Measurements from ENCODE around the gene IL20RB.

IL20RB gene

GRCh38 chr3:136914739-136915138 lies 43.0 kb upstream of the IL20RB start:
- H3K4me3 ChIP-seq = no peak overlapping the region
- no peak for DNase-seq
- TF ChIP-seq, protein P1, sequence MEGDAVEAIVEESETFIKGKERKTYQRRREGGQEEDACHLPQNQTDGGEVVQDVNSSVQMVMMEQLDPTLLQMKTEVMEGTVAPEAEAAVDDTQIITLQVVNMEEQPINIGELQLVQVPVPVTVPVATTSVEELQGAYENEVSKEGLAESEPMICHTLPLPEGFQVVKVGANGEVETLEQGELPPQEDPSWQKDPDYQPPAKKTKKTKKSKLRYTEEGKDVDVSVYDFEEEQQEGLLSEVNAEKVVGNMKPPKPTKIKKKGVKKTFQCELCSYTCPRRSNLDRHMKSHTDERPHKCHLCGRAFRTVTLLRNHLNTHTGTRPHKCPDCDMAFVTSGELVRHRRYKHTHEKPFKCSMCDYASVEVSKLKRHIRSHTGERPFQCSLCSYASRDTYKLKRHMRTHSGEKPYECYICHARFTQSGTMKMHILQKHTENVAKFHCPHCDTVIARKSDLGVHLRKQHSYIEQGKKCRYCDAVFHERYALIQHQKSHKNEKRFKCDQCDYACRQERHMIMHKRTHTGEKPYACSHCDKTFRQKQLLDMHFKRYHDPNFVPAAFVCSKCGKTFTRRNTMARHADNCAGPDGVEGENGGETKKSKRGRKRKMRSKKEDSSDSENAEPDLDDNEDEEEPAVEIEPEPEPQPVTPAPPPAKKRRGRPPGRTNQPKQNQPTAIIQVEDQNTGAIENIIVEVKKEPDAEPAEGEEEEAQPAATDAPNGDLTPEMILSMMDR (IDR thresholded peaks at IDR 0.05) = no peak
- intact Hi-C loops (cut with DNase I; ENCODE audit: low total_unique reads) = no loop called here
- H3K27me3 ChIP-seq = no peaks in the 10 kb centered on the region
- H3K4me1 ChIP-seq = peaks cover 0 to 17% (median 0%) of the 10 kb centered on the region in 4 donors
- H3K9me3 ChIP-seq = peaks cover 0 to 8% (median 4%) of the 10 kb centered on the region in 3 donors
- no peaks in the 10 kb centered on the region for H3K36me3 ChIP-seq
- H3K27ac ChIP-seq = no peak overlapping the region

- no peak for DNase-seq
- TF ChIP-seq, protein P1 (IDR thresholded peaks at IDR 0.05) = no peak
- intact Hi-C loops (cut with DNase I; ENCODE audit: low total_unique reads) = no loop called here
- Histone ChIP-seq H3K27ac (no peak overlapping the region), H3K36me3 (no peaks in the 10 kb centered on the region), H3K9me3 (peaks cover 0 to 8% (median 4%) of the 10 kb centered on the region in 3 donors), H3K4me3 (no peak overlapping the region), H3K27me3 (no peaks in the 10 kb centered on the region), H3K4me1 (peaks cover 0 to 13% (median 0%) of the 10 kb centered on the region in 4 donors)
Observed at GRCh38 chr3:136916223-136916622, 41.6 kb upstream of the IL20RB start.

GRCh38 chr3:136919799-136920580 lies 37.8 kb upstream of the IL20RB start:
- Histone ChIP-seq H3K4me1 (peaks cover 0 to 8% (median 0%) of the 10 kb centered on the region in 4 donors), H3K27ac (no peak overlapping the region), H3K9me3 (no peaks in the 10 kb centered on the region), H3K36me3 (no peaks in the 10 kb centered on the region), H3K27me3 (no peaks in the 10 kb centered on the region), H3K4me3 (no peak overlapping the region)
- intact Hi-C loops (cut with DNase I; ENCODE audit: low total_unique reads) = no loop called here
- TF ChIP-seq, protein P1 (IDR thresholded peaks at IDR 0.05) = no peak
- no peak for DNase-seq

- no peak for DNase-seq
- Histone ChIP-seq H3K27ac (no peak overlapping the region), H3K9me3 (no peaks in the 10 kb centered on the region), H3K27me3 (no peaks in the 10 kb centered on the region), H3K36me3 (no peaks in the 10 kb centered on the region), H3K4me1 (peaks cover 0 to 8% (median 0%) of the 10 kb centered on the region in 4 donors), H3K4me3 (no peak overlapping the region)
- intact Hi-C loops (cut with DNase I; ENCODE audit: low total_unique reads) = no loop called here
- TF ChIP-seq, protein P1 (IDR thresholded peaks at IDR 0.05) = no peak
Observed at GRCh38 chr3:136920904-136921611, 36.7 kb upstream of the IL20RB start.

DNA sequence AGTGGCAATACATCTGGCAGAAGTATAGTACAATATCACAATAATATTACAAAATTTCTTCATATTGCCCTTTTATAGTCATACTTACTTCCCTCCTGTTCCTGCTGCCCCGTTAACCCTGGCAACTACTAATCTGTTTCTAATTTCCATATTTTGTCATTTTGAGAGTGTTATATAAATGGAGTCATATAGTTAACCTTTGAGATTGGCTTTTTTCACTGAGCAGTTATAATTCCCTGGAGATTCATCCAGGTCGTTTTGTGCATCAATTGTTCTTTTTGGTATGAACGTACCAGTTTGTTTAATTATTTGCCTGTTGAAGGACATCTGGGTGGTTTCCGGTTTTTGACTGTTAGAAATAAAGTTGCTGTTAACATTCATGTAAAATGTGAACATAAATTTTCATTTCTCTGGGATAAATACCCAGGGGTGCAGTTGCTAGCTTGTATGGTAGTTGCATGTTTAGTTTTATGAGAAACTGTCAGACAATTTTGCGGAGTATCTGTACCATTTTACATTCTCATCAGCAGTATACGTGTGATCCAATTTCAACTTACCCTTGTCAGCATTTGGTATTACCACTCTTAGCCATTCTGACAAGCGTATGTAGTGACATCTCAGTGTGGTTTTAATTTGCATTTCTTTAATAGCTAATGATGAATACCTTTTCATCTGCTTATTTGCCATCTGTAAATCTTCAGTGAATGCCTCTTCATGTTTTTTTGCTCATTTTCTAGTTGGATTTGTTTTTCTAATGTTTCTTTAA lies 32.2 kb upstream of the IL20RB start:
- no peak for DNase-seq
- intact Hi-C loops (cut with DNase I; ENCODE audit: low total_unique reads) = no loop called here
- Histone ChIP-seq H3K4me1 (peaks cover 0 to 12% (median 0%) of the 10 kb centered on the region in 4 donors), H3K27me3 (no peaks in the 10 kb centered on the region), H3K4me3 (no peak overlapping the region), H3K27ac (no peak overlapping the region), H3K36me3 (no peaks in the 10 kb centered on the region), H3K9me3 (no peaks in the 10 kb centered on the region)
- TF ChIP-seq, protein P1 (IDR thresholded peaks at IDR 0.05) = no peak
